ENCODE measurements around the gene TLDC2.

TLDC2 gene

DNA sequence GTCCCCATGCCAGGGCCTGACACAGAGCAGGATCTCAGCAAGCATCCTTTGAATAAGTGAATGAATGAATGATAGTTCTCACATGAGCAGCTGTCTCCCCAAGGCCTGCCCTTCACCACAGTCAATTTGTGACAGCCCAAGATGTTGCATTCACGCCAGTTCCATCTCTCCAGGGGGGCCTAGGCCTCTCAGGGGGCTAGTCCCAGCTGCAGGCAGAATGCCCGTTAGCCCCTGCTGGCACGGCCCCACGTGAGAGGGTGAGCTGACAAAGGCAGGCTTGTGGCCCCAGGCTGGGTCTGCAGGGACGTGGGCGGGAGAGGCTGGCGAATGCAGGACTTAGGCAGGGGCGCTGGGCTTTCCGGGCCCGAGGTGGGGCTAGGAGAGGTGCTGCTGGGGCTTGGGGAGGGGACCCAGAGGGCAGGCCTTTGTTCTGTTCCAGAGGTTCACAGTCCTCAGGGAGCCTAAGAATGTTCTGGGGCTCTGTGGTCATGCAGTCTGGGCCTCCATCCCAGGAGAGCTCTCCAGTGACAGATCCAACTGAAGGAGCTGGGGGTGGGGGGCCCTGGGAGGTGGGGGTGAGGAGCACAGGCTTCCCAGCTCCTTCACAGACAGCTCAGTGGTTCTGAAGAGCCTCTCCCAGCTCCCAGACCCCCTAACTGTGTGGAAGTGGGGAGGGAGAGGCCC, 30.5 kb upstream of the TLDC2 start:
- CTCF ChIA-PET: interaction anchor here (0.7 to 3.6 kb wide), 2 partner anchors 9 to 37 kb away, joined by 3 to 25 read pairs; no protein-coding TSS in a partner anchor
- no peak for TF ChIP-seq HDGF (IDR thresholded peaks at IDR 0.05; ENCODE audit: borderline replicate concordance)
- no peak for TF ChIP-seq FOXA1 (IDR thresholded peaks at IDR 0.05)
- no peak for TF ChIP-seq CTBP1 (IDR thresholded peaks at IDR 0.05; ENCODE audit: borderline replicate concordance)
- TF ChIP-seq ELF4 (IDR thresholded peaks at IDR 0.05): no peak
- no peak for TF ChIP-seq SUZ12 (IDR thresholded peaks at IDR 0.05)
- no peak for TF ChIP-seq SP1 (IDR thresholded peaks at IDR 0.05)
- no peak for TF ChIP-seq FOXK2 (IDR thresholded peaks at IDR 0.05)
- no peak for TF ChIP-seq BHLHE40 (IDR thresholded peaks at IDR 0.05; ENCODE audit: borderline replicate concordance)
- TF ChIP-seq ARNT (IDR thresholded peaks at IDR 0.05): no peak
- TF ChIP-seq, protein P1, sequence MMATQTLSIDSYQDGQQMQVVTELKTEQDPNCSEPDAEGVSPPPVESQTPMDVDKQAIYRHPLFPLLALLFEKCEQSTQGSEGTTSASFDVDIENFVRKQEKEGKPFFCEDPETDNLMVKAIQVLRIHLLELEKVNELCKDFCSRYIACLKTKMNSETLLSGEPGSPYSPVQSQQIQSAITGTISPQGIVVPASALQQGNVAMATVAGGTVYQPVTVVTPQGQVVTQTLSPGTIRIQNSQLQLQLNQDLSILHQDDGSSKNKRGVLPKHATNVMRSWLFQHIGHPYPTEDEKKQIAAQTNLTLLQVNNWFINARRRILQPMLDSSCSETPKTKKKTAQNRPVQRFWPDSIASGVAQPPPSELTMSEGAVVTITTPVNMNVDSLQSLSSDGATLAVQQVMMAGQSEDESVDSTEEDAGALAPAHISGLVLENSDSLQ (IDR thresholded peaks at IDR 0.05): no peak
- no peak for TF ChIP-seq LEF1 (IDR thresholded peaks at IDR 0.05; ENCODE audit: borderline replicate concordance)
- no peak for TF ChIP-seq TARDBP (IDR thresholded peaks at IDR 0.05)
- TF ChIP-seq ZNF384 (IDR thresholded peaks at IDR 0.05): no peak
- TF ChIP-seq FOXM1 (IDR thresholded peaks at IDR 0.05; ENCODE audit: borderline replicate concordance): no peak
- no peak for TF ChIP-seq NFRKB (IDR thresholded peaks at IDR 0.05)
- no peak for TF ChIP-seq L3MBTL2 (conservative IDR thresholded peaks at IDR 0.05)
- no peak for DNase-seq (ENCODE audit: extremely low spot score)
- POLR2A ChIA-PET: interaction anchor here (1.5 kb wide), 1 partner anchor 10 kb away, joined by 4 read pairs; no protein-coding TSS in a partner anchor

DNA sequence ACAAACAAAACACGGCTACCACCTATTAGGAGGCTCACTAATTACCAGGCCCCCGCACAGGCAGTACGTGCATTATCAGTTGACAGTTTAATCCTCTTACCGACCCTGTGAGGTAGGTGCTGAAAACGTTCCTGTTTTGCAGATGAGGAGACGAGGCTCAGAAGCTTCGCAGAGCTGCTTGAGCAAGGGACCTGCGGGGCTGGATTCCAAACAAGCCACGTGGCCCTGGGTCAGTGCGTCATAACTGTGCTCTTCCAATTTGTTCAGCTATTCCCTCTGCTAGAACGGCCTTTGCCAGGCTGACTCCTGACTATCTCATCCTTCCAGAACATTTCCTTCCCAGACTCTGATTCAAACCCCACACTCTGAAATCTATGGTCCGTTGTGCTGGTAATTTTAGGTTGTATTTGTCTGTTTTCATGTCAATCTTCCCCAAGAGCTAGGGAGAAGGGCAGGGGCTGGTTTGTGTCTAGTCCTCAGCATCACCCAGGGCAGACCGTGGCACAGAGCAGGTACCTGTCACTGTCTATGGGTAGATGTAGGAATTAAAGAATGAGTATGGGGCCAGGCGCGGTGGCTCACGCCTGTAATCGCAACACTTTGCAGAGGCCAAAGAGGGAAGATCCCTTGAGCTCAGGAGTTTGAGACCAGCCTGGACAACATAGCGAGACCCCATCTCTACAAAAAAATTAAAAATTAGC, 28.8 kb upstream of the TLDC2 start:
- TF ChIP-seq CTBP1 (IDR thresholded peaks at IDR 0.05; ENCODE audit: borderline replicate concordance) (no peak), NFRKB (IDR thresholded peaks at IDR 0.05) (no peak), ZNF384 (IDR thresholded peaks at IDR 0.05) (no peak)
- CTCF ChIA-PET: interaction anchor here (1.5 to 3.6 kb wide), 2 partner anchors 11 to 39 kb away, joined by 4 to 25 read pairs; no protein-coding TSS in a partner anchor
- DNase-seq (ENCODE audit: extremely low spot score): no peak
- POLR2A ChIA-PET: interaction anchor here (0.9 to 2.1 kb wide), 3 partner anchors 11 to 71 kb away, joined by 3 to 6 read pairs (median 5); a partner anchor contains a TSS

DNA sequence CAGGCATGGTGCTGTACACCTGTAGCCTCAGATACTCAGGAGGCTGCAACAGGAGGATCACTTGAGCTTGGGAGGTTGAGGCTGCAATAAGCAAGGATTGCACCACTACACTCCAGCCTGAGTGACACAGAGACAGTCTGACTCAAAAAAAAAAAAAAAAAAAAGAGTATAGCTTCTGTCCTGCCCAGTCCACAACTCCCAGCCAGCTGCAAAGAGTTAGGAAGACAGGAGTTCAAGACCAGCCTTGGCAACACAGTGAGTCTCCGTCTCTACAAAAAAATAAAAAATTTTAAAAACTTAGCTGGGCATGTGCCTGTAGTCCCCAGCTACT, 28.3 kb upstream of the TLDC2 start:
- DNase-seq (ENCODE audit: extremely low spot score): no peak
- TF ChIP-seq HDGF (IDR thresholded peaks at IDR 0.05; ENCODE audit: borderline replicate concordance) (no peak), ZNF384 (IDR thresholded peaks at IDR 0.05) (no peak), FOXM1 (IDR thresholded peaks at IDR 0.05; ENCODE audit: borderline replicate concordance) (no peak), BHLHE40 (IDR thresholded peaks at IDR 0.05; ENCODE audit: borderline replicate concordance) (no peak), SP1 (IDR thresholded peaks at IDR 0.05) (no peak), FOXK2 (IDR thresholded peaks at IDR 0.05) (no peak), L3MBTL2 (conservative IDR thresholded peaks at IDR 0.05) (no peak), SUZ12 (IDR thresholded peaks at IDR 0.05) (no peak), LEF1 (IDR thresholded peaks at IDR 0.05; ENCODE audit: borderline replicate concordance) (no peak), TARDBP (IDR thresholded peaks at IDR 0.05) (no peak), ELF4 (IDR thresholded peaks at IDR 0.05) (no peak), CTBP1 (IDR thresholded peaks at IDR 0.05; ENCODE audit: borderline replicate concordance) (no peak), FOXA1 (IDR thresholded peaks at IDR 0.05) (no peak)
- TF ChIP-seq, protein P1 (IDR thresholded peaks at IDR 0.05): no peak
- POLR2A ChIA-PET: interaction anchor here (0.9 to 2.1 kb wide), 3 partner anchors 12 to 71 kb away, joined by 3 to 6 read pairs (median 5); a partner anchor contains a TSS
- CTCF ChIA-PET: interaction anchor here (1.0 to 3.6 kb wide), 3 partner anchors 11 to 74 kb away, joined by 4 to 25 read pairs (median 4); partner anchors contain the start of gene DSN1

DNA sequence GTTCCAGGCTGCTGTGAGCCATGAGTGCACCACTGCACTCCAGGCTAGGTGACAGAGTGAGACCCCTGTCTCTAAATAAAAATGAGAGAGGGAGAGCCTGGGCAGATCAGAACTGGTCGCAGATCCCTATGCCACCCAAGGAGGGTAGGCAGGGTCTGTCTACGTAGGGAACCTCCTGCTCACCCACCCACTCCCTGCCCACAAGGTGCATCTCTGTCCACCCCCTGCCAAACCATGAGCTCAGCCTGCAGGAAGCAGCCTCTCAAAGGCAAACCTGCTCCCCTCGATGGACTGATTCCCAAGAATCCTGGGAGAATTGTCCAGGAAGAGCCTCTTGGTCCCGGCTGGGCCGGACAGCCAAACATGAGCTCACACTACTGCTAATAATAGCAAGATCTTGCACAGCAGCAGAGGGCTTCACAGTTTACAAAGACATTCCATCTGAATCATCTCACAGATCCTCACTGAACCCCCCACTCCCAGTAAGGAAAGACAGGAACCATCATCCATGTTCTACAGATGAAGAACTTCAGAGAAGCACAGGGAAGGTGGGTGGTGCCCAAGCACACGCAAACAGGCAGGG, 27.8 kb upstream of the TLDC2 start:
- POLR2A ChIA-PET: interaction anchor here (1.5 to 2.1 kb wide), 2 partner anchors 12 to 15 kb away, joined by 5 to 6 read pairs; a partner anchor contains a TSS
- no peak for TF ChIP-seq ZNF384 (IDR thresholded peaks at IDR 0.05)
- TF ChIP-seq SP1 (IDR thresholded peaks at IDR 0.05): no peak
- no peak for TF ChIP-seq HDGF (IDR thresholded peaks at IDR 0.05; ENCODE audit: borderline replicate concordance)
- DNase-seq (ENCODE audit: extremely low spot score): no peak
- CTCF ChIA-PET: interaction anchor here (1.0 to 3.6 kb wide), 3 partner anchors 12 to 74 kb away, joined by 4 to 25 read pairs (median 4); partner anchors contain the start of gene DSN1

DNA sequence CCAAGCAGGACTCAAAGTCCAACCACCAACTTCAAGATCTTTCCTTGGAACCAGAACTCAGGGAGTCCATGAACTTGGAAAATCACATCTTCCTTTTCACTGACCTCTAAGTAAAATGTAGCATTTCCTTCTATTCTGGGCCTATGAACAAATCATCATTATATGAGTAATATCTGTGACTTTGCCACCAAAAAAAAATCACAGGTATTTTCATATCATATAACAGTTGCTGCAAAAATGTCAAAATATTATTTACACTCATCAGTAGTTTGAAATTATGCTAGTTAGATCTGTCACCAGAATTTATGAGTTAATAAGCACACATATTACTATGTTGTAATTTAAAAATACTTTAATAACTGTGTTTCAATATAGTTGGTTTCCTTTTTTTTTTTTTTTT, 27.3 kb upstream of the TLDC2 start:
- ChIA-PET CTCF (interaction anchor here (1.0 to 3.6 kb wide), 3 partner anchors 12 to 75 kb away, joined by 4 to 25 read pairs (median 4); partner anchors contain the start of gene DSN1), POLR2A (interaction anchor here (1.3 kb wide), 1 partner anchor 14 kb away, joined by 4 read pairs; no protein-coding TSS in a partner anchor)
- TF ChIP-seq FOXM1 (IDR thresholded peaks at IDR 0.05; ENCODE audit: borderline replicate concordance) (no peak), NFRKB (IDR thresholded peaks at IDR 0.05) (no peak)
- DNase-seq (ENCODE audit: extremely low spot score): no peak

DNA sequence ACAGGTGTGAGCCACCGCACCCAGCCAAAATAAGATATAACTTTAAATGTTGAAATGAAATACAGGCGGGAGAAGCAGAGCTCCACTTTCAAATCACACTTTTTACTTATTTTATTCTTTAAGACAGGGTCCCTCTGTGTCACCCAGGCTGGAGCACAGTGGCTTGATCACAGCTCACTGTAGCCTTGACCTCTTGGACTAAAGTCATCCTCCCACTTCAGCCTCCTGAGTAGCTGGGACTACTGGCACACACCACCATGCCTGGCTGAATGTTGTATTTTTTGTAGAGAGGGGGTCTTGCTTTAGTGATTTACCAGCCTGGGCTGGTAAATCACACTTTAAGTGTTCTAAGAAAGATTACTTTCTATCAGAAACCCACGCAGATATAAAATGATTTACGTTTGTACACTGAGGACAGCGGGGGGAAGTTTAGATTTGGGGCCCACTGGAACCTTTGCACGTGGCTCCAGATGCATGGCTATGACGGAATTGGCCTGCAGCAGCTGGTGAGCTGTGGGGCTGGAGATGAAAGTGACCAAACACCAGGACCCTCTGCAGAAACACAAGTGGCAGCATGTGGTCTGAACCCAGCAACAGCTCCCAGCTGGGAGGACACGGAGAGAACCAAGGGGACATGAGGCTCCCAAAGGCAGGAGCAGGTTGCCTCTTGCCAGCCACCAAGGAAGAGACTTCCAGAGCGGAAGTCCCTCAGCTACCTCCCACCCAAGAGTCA, 26.4 kb upstream of the TLDC2 start:
- ChIA-PET CTCF (interaction anchor here (0.5 to 0.6 kb wide), 2 partner anchors 35 to 647 kb away, joined by 3 read pairs; no protein-coding TSS in a partner anchor), POLR2A (interaction anchor here (1.3 kb wide), 1 partner anchor 14 kb away, joined by 4 read pairs; no protein-coding TSS in a partner anchor)
- TF ChIP-seq FOXM1 (IDR thresholded peaks at IDR 0.05; ENCODE audit: borderline replicate concordance) (no peak), BHLHE40 (IDR thresholded peaks at IDR 0.05; ENCODE audit: borderline replicate concordance) (no peak), NFRKB (IDR thresholded peaks at IDR 0.05) (no peak), FOXK2 (IDR thresholded peaks at IDR 0.05) (no peak), ELF4 (IDR thresholded peaks at IDR 0.05) (no peak), L3MBTL2 (conservative IDR thresholded peaks at IDR 0.05) (no peak), CTBP1 (IDR thresholded peaks at IDR 0.05; ENCODE audit: borderline replicate concordance) (no peak), ARNT (IDR thresholded peaks at IDR 0.05) (no peak), HDGF (IDR thresholded peaks at IDR 0.05; ENCODE audit: borderline replicate concordance) (no peak), ZNF384 (IDR thresholded peaks at IDR 0.05) (no peak), LEF1 (IDR thresholded peaks at IDR 0.05; ENCODE audit: borderline replicate concordance) (no peak), FOXA1 (IDR thresholded peaks at IDR 0.05) (no peak), SP1 (IDR thresholded peaks at IDR 0.05) (no peak)
- TF ChIP-seq, protein P1 (IDR thresholded peaks at IDR 0.05): no peak
- no peak for DNase-seq (ENCODE audit: extremely low spot score)
